ENCODE results near the gene MILR1.
"Not testable (repeated sequence)": the region's sequence is repeated elsewhere in the genome, so short reads cannot be mapped to it uniquely, and the experiment has no call there.

MILR1 gene, protein sequence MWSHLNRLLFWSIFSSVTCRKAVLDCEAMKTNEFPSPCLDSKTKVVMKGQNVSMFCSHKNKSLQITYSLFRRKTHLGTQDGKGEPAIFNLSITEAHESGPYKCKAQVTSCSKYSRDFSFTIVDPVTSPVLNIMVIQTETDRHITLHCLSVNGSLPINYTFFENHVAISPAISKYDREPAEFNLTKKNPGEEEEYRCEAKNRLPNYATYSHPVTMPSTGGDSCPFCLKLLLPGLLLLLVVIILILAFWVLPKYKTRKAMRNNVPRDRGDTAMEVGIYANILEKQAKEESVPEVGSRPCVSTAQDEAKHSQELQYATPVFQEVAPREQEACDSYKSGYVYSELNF

DNA sequence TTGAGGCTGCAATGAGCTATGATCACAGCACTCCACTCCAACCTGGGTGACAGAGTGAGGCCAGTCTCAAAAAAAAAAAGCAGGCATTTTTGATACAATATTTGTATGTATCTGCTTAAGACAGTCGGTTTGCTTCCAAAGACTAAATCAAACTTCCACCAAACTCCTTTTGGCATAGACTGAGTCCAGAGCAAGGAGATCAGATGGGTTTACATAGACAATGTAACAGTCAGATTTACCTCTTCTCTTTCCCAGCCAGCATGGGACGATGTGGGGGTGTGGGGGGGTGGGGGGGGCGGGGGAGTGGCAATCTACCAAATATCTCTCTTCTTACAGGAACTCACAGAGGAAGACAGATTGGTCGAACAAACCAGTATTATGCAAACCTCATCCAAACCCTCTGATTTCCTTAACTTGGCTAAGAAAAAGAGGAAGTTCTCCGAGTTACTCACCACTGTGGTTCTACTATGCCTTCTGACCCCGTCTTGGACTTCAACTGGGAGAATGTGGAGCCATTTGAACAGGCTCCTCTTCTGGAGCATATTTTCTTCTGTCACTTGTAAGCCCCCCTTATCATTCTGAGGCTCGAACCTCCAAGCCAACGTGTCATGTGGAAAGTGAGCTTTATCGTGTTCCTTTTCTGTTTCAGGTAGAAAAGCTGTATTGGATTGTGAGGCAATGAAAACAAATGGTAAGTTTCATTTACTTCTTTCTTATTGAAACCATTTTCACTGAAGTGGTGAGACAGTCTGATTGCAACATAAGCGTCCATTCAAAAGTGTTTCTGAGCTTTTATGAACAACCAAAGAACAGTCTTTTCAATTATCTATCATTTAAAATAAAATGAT is at the start of gene MILR1:
Gene MILR1 (plus strand): TSS at position 451 of the 848 bp plus-strand sequence. CDS start 54 bp downstream, at position 505.
- DNase-seq (ENCODE audit: low spot score): no peak

- no peak for DNase-seq (ENCODE audit: low spot score)
Observed at GRCh38 chr17:64399767-64400156, 49.2 kb upstream of the MILR1 start.

GRCh38 chr17:64400642-64401041 is 48.3 kb upstream of the MILR1 start:
- DNase-seq (ENCODE audit: low spot score): no peak

DNA sequence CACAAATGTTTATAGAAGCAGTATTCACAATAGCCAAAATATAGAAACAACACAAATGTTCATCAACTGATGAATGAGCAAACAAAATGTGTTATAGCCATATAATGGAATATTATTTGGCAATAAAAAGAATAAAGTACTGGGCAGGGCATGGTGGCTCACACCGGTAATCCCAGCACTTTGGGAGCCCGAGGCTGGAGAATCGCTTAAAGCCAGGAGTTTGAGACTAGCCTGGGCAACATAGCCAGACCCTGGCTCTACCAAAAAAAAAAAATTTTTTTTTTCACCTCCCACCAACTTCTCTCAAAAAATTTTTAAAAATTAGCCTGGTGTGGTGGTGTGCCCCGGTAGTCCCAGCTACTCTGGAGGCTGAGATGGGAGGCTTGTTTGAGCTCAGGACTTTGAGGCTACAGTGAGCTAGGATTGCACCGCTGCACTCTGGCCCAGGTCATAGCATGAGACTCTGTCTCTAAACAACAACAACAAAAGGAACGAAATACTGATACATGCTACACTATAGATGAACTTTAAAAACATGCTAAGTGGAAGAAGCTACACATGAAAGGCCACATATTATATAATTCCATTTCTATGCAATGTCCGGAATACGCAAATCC is 47.6 kb upstream of the MILR1 start:
- DNase-seq (ENCODE audit: low spot score): no peak

- DNase-seq (ENCODE audit: low spot score): no peak
Observed at GRCh38 chr17:64401941-64402340, 47.0 kb upstream of the MILR1 start.

- no peak for DNase-seq (ENCODE audit: low spot score)
Observed at GRCh38 chr17:64402469-64402868, 46.4 kb upstream of the MILR1 start.

- DNase-seq (ENCODE audit: low spot score): no peak
Observed at GRCh38 chr17:64403881-64404460, 44.9 kb upstream of the MILR1 start.

GRCh38 chr17:64406321-64407200 is 42.4 kb upstream of the MILR1 start:
- DNase-seq (ENCODE audit: low spot score): no peak

DNA sequence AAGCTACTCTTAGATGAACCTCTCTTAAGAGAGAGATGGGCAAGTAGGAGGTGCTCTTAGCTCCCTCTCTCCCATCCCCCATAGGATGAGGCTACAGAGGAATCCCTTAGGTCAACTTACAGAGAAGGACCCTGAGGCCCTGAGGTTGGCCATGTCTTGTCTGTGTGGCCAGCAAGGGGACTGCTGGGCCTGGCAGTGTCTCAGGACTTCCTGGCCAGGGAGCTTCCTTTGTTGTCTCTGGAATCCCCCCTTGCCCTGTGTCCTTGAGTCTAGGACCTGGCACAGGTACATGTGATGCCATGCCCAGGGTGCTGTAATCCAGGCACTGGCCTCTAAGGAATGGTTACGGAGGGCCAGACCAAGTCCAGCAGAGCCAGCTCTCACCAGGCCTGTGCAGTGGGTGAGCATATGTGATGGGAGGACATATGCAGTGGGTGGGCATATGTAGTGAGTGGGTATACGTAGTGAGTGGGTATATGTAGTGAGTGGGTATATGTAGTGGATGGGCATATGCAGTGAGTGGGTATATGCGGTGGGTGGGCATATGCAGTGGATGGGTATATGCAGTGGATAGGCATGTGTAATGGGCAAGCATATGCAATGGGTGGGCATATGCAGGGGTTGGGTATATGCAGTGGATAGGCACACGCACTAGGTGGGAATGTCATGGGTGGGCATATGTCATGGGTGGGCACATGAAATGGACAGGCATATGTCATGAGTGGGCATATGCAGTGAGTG is 38.0 kb upstream of the MILR1 start:
- DNase-seq (ENCODE audit: low spot score): no peak

DNA sequence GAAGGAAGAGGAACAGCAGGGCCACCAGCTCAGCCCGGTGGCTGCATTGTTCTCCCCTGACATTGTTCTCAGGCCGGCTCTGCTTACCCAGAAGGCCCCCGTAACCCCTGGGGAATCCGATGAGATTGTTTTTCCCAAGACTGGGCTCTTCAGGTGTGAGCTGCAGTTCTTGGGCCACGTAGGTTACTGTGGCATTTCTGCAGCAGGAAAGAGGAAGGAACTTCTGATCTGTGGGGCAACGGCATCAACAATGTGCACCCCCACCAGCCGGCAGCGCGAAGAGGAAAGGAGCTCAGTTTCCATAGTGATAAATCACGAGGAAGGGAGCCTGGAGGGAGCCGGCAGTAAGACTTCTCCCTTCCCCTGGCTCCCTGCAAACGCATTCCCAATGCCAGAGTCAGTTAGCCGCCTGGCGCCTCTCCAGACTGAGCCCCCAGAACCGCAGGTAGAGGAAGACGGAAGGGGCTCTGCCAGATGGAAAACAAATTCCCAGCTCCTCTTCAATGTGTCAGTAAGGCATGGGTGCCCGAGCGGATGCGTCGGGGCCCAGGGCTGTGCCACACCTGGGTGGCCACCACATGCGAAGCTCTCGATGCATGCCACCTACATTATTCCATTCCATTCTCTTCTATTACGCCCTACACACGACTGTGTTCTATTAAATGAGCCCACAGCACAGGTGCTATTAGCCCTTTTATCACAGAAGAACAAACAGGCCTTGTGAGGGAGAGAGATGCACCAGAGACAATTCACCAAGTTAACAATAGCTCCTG is 36.7 kb upstream of the MILR1 start:
- peak; percentile 83 for DNase-seq (ENCODE audit: low spot score)

GRCh38 chr17:64412944-64413381 is 36.0 kb upstream of the MILR1 start:
- DNase-seq (ENCODE audit: low spot score): no peak

- DNase-seq (ENCODE audit: low spot score): no peak
Observed at GRCh38 chr17:64413513-64413912, 35.4 kb upstream of the MILR1 start.

- DNase-seq (ENCODE audit: low spot score): no peak
Observed at GRCh38 chr17:64418506-64419339, 30.2 kb upstream of the MILR1 start.

- peak; percentile 53 for DNase-seq (ENCODE audit: low spot score)
Observed at GRCh38 chr17:64420143-64420670, 28.7 kb upstream of the MILR1 start.

DNA sequence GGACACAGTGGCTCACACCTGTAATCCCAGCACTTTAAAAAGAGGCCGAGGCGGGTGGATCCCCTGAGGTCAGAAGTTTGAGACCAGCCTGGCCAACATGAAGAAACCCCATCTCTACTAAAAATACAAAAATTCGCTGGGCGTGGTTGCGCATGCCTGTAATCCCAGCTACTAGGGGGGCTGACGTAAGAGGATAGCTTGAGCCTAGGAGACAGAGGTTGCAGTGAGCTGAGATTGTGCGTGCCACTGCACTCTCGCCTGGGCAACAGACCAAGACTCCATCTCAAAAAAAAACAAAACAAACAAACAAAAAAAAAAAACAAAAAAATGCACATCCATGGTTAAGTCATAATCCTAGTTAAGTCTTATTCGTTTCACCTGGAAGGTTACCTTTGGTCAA is 26.8 kb upstream of the MILR1 start:
- DNase-seq (ENCODE audit: low spot score): not testable (repeated sequence)

GRCh38 chr17:64423881-64424280 is 25.0 kb upstream of the MILR1 start:
- no peak for DNase-seq (ENCODE audit: low spot score)

DNA sequence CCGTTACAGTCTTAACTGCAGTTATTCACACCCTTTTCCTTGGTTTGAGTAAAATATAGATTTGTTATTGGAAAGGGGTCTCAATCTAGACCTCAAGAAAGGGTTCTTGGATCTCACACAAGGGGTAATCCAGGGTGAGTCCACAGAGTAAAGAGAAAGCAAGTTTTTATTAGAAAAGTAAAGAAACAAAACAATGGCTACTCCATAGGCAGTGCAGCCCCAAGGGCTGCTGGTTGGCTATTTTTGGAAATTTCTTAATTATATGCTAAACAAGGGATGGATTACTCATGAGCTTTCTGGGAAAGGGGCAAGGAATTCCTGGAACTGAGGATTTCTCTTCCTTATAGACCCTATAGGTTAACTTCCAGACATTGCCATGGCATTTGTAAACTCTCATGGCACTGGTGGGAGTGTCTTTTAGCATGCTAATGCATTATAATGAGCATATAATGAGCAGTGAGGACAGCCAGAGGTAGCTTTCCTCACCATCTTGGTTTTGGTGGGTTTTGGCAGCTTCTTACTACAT is 24.5 kb upstream of the MILR1 start:
- DNase-seq (ENCODE audit: low spot score): no peak

- no peak for DNase-seq (ENCODE audit: low spot score)
Observed at GRCh38 chr17:64425191-64425590, 23.7 kb upstream of the MILR1 start.
